Hematopoietic multipotent progenitor cell treated with erythropoietin and hydrocortisone succinate and interleukin-3 and kit ligand, for 15 days (in vitro differentiated cells): ENCODE results near the gene HOXD13.

ENCODE experiments used
- DNase-seq: peaks from one replicate; pipeline ENCODE4 v3.0.0-alpha.2; 2015; ENCODE audit warnings: low spot score

Gene HOXD13

DNA sequence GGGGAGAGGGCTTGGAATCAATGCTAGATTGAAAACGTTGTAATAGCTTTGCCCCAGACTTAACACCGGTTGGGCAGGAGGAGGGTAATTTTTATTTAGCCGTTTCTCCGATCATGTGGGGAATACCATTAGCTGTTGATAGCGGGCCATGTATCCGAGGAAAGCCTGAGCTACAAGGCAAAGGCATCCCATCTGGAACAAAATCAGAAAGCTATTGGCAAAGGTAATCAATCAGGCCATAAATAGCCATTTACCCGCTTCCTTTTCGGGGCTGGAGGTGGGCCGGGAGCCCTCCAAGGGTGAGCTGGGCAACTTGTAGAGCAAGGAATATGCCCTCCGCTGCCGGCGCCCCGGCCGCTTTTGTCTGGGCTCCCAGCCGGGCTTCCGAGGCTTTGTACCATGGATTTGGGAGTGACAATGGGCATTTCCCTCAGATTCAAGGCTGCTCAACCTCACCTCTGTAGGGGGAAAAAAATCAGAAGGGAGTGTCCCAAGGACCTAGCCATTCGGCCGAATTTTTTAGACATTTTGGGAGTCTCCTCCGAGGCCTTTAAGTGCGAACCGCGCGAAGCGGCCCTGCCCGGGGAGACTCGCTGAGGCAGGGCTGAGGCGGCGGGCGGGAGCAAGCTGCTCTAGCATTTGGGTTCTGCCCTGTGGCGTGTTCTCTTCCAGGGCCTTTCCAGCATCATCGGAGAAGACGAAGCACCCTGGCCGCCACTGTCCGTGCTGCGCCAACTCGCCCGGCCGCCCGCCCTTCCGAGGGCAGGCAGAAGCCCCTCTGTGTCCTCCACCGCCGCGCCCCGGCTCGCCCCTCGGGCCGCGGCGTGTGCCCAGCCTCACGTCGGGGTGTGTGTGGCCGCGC, 28.9 kb downstream of the HOXD13 start:
- DNase-seq, result no peak

DNA sequence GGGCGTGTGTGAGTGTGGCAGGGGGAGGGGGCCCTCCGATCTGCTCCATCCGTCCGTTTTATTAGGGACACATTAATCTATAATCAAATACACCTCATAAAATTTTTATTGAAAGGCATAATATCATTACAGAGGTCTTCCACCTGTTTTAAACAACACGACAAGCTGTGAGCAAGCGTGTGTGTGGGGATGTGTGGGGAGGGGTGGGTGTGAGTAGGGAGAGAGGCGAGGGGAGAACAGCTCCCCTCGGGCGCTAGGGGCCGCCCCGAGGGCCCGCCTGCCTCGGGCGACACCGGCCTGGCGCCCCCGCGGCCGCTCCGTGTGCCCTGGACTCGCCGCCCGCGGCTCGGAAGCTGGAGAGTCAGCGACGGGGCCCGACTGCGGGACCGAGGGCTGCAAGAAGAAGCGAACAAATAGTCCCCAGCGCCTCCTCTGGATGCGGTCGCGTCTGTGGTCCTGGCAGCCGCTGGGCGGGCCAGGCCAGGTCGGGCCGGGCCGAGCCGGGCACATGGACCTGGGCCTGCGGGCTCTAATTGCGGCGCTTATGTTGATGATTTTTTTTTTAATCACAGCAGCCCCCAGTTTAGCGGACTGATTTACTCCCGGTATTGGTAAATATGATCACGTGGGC, 29.6 kb downstream of the HOXD13 start:
- DNase-seq, result no peak

DNA sequence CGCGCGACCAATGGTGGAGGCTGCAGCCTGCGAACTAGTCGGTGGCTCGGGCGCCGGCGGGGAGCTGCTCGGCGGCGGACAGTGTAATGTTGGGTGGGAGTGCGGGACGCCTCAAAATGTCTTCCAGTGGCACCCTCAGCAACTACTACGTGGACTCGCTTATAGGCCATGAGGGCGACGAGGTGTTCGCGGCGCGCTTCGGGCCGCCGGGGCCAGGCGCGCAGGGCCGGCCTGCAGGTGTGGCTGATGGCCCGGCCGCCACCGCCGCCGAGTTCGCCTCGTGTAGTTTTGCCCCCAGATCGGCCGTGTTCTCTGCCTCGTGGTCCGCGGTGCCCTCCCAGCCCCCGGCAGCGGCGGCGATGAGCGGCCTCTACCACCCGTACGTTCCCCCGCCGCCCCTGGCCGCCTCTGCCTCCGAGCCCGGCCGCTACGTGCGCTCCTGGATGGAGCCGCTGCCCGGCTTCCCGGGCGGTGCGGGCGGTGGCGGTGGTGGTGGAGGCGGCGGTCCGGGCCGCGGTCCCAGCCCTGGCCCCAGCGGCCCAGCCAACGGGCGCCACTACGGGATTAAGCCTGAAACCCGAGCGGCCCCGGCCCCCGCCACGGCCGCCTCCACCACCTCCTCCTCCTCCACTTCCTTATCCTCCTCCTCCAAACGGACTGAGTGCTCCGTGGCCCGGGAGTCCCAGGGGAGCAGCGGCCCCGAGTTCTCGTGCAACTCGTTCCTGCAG, 30.3 kb downstream of the HOXD13 start, which contains the start of gene HOXD9:
Gene HOXD9, plus strand, starts transcription at position 37 of the 728 bp plus-strand sequence. Its CDS starts 50 bp downstream, at position 87.
- DNase-seq, result no peak

DNA sequence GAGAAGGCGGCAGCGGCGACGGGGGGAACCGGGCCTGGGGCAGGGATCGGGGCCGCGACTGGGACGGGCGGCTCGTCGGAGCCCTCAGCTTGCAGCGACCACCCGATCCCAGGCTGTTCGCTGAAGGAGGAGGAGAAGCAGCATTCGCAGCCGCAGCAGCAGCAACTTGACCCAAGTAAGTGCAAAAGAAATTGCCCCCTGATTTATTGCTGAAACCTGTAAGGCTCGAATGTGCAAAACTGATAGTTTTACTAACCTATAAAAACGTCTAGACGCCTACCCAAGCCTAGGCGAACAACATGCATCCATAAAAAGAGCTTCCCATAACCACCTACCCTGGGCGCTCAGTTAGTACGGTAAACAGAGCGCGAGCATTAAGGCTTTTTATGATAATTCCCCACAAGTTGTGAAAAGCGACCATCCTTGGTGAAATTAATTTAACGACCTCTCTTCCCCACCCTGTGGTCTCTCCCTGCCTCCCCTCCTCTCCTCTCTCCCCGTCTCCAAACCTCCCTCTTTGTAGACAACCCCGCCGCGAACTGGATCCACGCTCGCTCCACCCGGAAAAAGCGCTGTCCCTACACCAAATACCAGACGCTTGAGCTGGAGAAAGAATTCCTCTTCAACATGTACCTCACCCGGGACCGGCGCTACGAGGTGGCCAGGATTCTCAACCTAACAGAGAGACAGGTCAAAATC, 31.0 kb downstream of the HOXD13 start:
- DNase-seq, result no peak

DNA sequence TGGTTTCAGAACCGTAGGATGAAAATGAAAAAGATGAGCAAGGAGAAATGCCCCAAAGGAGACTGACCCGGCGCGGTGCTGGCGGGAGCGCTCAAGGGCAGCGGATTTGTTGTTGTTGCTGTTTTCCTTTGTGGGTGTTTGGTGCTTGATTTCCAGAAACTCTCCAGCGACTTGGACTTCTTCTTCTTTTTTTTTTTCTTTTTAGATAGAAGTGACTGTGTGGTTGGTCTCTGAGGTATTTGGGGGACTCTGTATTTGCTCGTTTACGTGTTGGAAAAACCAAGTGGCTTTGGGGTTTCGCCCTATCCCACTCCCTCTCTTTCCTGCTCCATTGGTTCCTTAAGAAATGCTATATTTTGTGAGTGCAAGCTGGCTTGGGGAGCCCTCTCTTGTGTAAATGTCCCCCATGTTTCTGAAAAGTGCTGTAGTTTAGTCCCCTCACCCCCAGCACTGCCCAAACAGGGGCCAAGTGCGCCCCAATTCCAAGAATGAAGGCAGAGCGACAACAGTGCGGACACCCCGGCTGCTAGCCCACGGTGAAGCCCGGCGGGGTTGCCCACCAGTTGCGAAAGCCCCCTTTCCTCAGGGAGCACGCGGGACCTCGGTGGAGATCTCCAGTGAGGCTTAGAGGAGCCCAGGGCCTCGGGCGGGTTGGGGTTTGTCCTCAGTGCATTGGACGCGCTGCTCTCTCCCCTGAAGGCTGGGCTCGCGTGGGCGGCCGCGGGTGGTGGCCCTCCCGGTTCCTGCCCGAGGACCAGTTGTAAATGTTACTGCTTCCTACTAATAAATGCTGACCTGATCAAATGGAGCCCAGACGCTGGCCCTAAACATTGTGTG, 31.8 kb downstream of the HOXD13 start:
- DNase-seq, result no peak

DNA sequence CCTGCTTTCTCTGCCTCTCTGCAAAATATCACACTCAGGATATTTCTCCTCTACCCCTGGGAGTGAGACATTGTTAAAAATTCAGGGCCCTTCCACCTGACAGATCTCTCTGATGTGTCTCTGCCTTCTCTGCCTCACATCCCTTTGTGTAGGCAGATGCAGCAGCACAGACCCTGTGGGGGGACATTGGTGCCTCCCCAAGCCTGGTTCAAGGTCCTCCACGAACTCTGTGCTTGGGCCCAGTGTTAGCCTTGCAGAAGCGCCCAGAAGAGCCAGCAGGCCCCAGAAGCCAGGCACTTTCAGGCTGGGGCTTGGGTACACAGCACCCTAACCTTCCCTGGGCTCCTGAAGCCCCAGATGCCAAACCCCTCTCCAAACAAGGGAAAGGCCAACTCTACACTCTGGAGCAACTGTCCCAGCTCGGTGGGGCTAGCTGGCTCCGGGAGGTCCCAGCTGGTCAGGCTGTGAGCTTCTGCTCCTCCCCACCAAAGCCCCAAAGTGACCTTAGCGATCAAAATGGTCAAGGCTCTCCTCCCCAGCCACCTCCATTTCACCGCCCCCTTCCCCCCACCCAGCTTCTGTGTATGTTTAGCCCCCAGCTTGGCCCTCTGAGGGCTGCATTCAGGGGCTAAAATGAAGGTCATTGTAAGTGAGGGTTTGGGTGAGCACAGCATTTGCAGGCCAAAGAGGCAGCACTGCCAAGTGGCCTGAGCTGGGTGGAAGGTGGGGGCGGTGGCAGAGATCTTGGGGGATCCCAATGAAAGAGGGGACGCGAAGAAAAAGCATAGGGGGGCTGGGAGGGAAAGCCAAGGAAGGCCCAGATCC, 32.6 kb downstream of the HOXD13 start:
- no peak for DNase-seq

DNA sequence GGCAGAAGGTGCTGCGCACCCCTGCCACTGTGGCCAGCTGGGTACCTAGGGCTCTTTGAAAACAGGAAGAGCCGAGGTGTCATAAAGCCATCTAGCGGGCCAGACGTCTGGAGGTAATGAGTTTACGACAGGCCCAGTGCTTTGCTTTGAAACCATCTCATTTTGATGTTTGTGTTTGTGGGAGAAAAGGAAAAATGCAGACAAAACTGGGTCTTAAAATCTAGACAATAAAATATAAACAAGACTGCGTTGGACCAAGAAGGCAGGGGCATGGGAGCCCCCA, 33.2 kb downstream of the HOXD13 start:
- DNase-seq, result no peak

DNA sequence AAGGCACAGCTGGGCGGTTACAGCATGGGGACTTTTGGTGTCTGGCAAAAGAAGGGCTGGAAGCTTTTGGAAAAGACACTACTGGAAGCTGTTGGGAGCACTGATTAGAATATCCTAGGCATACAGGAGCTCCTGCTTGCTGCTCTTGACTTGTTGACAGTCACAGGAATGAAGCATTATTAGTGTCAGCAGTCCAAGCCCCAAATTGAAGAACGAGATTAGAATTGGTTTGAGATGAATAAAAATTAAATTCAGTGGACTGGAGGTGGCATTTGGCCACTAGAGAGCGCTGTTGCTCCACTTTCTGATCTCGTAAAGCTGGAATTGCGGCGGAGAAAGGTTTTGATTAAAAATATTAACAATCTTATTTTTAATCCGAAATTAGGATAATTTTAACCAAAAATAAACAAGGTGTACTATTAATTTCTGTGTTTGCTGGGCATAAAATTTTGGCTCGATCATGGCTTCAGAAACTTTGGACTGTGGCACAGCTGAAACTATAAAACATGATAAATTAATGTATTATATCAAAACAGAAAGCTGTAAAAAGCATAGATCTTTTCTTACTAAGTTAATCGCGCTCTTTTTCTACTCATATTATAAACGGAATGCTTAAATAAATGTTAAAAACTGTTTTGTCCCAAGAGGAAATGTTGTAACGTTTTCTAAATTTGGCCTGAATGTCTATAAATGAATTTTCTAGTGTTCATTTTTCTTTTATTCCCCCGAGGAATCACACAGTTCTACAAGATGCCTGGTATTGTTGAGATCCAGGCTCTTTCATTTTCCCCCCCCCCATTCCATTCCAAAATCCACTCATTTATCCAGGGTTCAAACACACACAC, 34.6 kb downstream of the HOXD13 start:
- DNase-seq, result peak; percentile 60

DNA sequence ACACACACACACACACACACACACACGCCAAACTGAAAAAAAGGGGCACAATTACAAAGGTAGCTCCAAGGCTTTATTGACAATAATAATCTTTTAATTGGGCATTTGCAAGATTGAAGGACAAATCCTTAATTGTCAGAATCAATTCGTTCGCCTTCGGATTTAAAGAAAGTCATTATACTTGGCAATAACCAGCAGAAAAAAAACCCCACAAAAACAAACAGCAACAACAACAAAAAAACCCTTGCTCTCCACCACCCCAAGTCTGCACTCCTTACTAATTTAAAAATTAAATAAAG, 35.2 kb downstream of the HOXD13 start:
- DNase-seq, result no peak

DNA sequence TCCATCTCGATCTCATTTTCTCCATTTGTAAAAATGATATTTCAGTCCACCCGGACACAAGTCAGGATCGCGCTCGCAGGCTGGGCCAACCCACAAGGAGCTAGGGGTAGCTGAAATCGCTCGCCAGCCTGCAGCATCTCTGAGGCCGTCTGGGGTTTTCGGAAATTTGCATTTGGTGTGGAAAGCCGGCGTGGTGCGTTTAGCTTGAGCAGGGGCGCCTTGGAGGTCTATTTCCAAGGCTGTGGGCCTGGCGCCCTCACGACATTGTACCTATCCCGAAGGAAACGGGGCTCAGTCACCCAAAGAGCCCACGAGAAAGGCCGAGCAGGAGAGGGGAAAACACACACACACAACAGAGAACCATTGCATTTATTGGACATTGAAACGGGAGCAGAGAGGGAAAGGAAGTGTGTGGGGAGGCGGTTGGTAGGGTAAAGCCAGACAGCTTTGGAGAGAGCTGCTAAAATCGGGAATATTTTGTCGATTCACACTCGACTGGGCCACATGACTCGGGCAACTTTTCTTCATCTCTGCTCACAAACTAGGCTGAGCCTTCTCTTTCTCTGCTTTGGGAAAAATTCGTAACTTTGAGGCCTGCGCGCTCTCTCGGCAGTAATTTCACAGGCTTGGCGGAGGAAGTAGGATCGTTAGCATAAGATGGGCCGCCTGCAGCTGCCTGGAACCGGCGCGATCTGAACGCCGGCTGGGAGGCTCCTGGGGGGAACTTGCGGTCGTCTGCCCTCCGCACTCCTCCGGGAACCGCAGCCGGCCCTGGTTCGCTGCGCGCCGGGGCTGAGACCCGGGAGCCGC, 35.9 kb downstream of the HOXD13 start:
- no peak for DNase-seq

DNA sequence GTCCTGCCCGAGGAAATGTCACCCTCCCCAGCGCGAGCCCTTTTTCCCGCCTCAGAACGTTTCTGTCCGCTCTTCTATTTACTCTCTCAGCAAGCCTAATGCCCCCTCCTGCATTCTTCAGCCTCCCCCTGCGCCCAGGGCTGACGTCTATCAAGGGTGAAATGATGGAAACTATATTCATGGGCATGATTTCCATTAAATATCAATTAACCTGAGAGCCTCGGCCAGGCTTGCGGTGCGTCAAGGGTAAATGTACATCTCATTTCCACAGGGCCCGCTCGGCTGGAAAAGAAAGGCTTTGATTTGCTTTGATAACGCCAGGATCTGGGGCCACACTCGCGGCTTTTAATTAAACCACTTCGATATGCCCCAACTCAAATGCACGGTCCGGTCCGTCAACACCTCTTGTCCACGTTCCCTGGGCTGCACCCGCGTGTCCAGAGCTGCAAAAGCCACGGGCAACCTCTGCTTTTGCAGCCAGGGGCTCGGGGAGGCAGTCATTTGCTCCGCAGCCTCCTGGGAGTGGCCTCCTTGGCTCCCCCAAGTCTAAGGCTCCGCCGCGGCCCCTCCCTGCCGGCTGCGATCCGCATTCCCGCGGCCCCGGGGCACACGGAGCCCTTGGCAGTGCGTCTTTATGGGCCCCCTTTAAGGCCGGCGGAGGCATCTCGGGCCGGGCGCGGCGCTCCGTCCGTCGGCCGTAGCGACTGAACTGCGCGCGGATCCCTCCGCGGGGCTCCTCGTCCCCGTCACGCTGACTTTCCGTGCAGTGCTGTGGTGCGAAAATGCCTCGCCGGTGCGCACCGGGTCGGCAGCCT, 36.7 kb downstream of the HOXD13 start, which contains the start of gene HOXD8:
Gene HOXD8, plus strand, starts transcription at position 724 of the 815 bp plus-strand sequence. CDS start 662 bp downstream, outside the sequence.
- no peak for DNase-seq

DNA sequence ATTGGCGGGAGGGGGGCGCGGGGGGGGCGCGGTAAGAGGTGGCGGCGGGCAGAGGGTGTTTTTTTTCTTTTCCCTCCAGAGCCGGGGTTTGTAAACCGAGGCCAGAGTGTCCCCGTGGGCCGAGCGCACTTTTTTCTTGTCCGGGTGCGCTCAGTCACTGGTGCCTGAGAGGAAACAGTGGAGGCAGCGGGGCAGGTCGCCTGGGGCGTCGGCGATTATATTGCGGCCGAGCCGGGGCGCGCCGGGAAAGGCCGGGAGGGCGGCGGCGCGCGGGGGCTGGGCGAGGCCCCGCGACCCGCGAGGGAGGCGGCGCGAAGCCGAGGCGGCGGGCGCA, 37.3 kb downstream of the HOXD13 start:
- no peak for DNase-seq

DNA sequence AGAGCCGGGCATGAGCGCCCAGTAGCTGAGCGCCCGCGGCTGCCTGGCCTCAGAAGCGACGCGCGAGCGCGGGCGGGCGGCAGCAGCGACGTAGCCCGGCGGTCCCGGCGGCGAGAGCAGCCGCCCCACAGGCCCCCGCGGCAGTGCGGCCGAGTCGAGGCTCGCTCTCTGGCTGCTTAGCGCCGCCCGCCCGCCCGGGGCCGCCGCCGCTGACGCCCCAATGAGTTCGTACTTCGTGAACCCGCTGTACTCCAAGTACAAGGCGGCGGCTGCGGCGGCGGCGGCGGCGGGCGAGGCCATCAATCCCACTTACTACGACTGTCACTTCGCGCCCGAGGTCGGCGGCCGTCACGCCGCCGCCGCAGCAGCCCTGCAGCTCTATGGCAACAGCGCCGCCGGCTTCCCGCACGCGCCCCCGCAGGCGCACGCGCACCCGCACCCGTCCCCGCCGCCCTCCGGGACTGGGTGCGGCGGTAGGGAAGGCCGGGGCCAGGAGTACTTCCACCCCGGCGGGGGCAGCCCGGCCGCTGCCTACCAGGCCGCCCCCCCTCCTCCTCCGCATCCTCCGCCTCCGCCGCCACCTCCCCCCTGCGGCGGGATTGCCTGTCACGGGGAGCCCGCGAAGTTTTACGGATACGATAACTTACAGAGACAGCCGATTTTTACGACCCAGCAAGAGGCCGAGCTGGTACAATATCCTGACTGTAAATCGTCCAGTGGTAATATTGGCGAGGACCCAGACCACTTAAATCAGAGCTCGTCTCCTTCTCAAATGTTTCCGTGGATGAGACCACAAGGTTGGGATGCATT, 37.8 kb downstream of the HOXD13 start:
- no peak for DNase-seq

DNA sequence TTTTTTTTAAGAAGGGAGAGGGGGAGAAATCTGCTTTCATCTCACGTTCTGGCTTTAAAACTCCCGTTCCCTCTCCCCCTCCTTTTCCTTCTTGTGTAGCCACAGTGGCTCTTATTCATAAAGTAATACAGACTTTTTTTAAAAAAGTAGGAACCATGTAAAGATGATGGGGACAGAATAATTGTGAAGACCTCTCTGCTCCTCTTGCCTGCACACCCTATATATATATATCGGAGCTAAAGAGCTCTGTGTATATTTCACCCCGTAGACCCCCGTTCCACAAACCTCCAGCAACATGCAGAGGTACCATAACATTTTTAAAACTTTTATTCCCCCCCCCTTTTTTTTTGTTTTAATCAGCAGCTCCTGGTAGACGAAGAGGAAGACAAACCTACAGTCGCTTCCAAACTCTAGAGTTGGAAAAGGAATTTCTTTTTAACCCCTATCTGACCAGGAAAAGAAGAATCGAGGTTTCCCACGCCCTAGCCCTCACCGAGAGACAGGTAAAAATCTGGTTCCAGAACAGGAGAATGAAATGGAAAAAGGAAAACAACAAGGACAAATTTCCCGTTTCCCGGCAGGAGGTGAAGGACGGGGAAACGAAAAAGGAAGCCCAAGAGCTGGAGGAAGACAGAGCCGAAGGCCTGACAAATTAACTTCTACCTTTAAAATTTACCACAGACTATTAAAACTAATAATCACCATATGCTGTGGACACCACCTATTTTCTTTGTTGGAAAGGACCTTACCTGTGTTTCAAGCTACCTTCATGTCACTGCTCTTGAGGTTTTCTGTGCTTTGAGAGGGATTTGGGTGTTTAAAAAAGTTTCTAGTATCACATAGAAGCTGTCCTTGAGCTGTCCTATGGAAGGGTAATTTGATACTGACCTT, 38.7 kb downstream of the HOXD13 start:
- no peak for DNase-seq

DNA sequence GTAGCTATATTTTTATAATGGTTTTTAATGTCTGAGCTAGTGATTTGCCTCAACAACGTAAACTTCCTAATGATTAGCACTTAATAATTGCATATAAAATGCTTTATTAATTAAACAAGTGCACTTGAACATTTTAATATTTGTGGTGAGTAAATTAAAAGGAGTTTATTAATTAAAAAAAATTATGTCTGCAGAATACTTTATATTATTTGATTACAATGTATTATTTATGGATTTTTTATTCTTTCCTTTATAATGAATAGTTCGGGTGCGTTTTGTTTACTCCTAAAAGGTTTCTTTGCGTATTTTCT, 39.3 kb downstream of the HOXD13 start:
- DNase-seq, result no peak
